Chondrocyte (in vitro differentiated cells): Measurements from ENCODE around the gene ECT2. TPM values are rescaled to one million over a fixed set of nuclear protein-coding genes. Genes with fewer than 3 reads are reported as not detected.
"Not testable (repeated sequence)": the region's sequence is repeated elsewhere in the genome, so short reads cannot be mapped to it uniquely, and the experiment has no call there.

Experiments
- DNase-seq: peaks from one replicate; pipeline ENCODE4 v3.0.0; 2021; ENCODE audit warnings: mixed read lengths, low spot score
- H3K27ac Mint-ChIP-seq: one replicate; pipeline ENCODE4 v1.8.0; 2021; ENCODE audit warnings: mild to moderate bottlenecking, moderate library complexity, mixed read lengths; ENCODE audit not compliant: unreplicated experiment
- H3K27me3 Mint-ChIP-seq: 2 replicates; pipeline ENCODE4 v1.8.0; 2021; ENCODE audit warnings: low read depth, mixed read lengths
- H3K36me3 Mint-ChIP-seq: 2 replicates; pipeline ENCODE4 v1.8.0; 2021; ENCODE audit warnings: low read depth, mixed read lengths
- H3K4me1 Mint-ChIP-seq: 2 replicates; pipeline ENCODE4 v1.8.0; 2021; ENCODE audit warnings: low read depth, mild to moderate bottlenecking, mixed read lengths
- H3K4me3 Mint-ChIP-seq: one replicate; pipeline ENCODE4 v1.8.0; 2021; ENCODE audit warnings: mild to moderate bottlenecking, moderate library complexity, mixed read lengths; ENCODE audit not compliant: unreplicated experiment
- H3K9me3 Mint-ChIP-seq: 2 replicates; pipeline ENCODE4 v1.8.0; 2021; ENCODE audit warnings: low read depth, mixed read lengths
- CTCF ChIP-seq: fragments of 200-600 bp; sonication (generic); IDR thresholded peaks from 2 replicates; pipeline ENCODE4 v1.5.0; 2021; ENCODE audit warnings: antibody characterized with exemption, mild to moderate bottlenecking, moderate library complexity
- total RNA-seq: library from RNA; stranded (reverse); gene quantifications from 3 replicates; pipeline ENCODE4 v1.2.1, GENCODE V29; 2021

Gene ECT2
- total RNA-seq, 1 donor from 2014 or later, result 17.2 TPM

GRCh38 chr3:172816968-172817367, 66.4 kb downstream of the ECT2 start:
- Mint-ChIP-seq H3K27me3 (no peaks in the 10 kb centered on the region), H3K4me1 (no peaks in the 10 kb centered on the region), H3K9me3 (peaks cover 2% of the 10 kb centered on the region), H3K4me3 (no peak overlapping the region), H3K36me3 (peaks cover 5% of the 10 kb centered on the region), H3K27ac (no peak overlapping the region)
- DNase-seq, result no peak
- TF ChIP-seq CTCF, result no peak

GRCh38 chr3:172820492-172820891, 70.0 kb downstream of the ECT2 start:
- no peak for DNase-seq
- Mint-ChIP-seq H3K36me3 (peaks cover 8% of the 10 kb centered on the region), H3K4me1 (peaks cover 4% of the 10 kb centered on the region), H3K27me3 (no peaks in the 10 kb centered on the region), H3K27ac (no peak overlapping the region), H3K4me3 (no peak overlapping the region), H3K9me3 (peaks cover 14% of the 10 kb centered on the region)
- TF ChIP-seq CTCF, result no peak

- TF ChIP-seq CTCF, result no peak
- no peaks in the 10 kb centered on the region for H3K27me3 Mint-ChIP-seq
- no peak overlapping the region for H3K27ac Mint-ChIP-seq
- H3K36me3 Mint-ChIP-seq, result peaks cover 6% of the 10 kb centered on the region
- no peak overlapping the region for H3K4me3 Mint-ChIP-seq
- peaks cover 27% of the 10 kb centered on the region for H3K9me3 Mint-ChIP-seq
- DNase-seq, result no peak
- H3K4me1 Mint-ChIP-seq, result peaks cover 4% of the 10 kb centered on the region
Observed at GRCh38 chr3:172824229-172824628, 73.7 kb downstream of the ECT2 start.

- DNase-seq, H3K36me3 Mint-ChIP-seq, H3K4me1 Mint-ChIP-seq, H3K27ac Mint-ChIP-seq, H3K27me3 Mint-ChIP-seq, H3K4me3 Mint-ChIP-seq: not testable (repeated sequence)
- H3K9me3 Mint-ChIP-seq, result peaks cover 25% of the 10 kb centered on the region
Observed at GRCh38 chr3:172827231-172827630, 76.7 kb downstream of the ECT2 start.

GRCh38 chr3:172832983-172833382, 82.5 kb downstream of the ECT2 start:
- peaks cover 5% of the 10 kb centered on the region for H3K27me3 Mint-ChIP-seq
- no peak for TF ChIP-seq CTCF
- H3K27ac Mint-ChIP-seq, result no peak overlapping the region
- no peak overlapping the region for H3K4me3 Mint-ChIP-seq
- no peaks in the 10 kb centered on the region for H3K9me3 Mint-ChIP-seq
- no peaks in the 10 kb centered on the region for H3K4me1 Mint-ChIP-seq
- DNase-seq, result no peak
- no peaks in the 10 kb centered on the region for H3K36me3 Mint-ChIP-seq

- DNase-seq, result no peak
Observed at GRCh38 chr3:172836390-172836997, 86.0 kb downstream of the ECT2 start.

More at GRCh38 chr3:172836390-172836997, 86.0 kb downstream of the ECT2 start:
- peak; percentile 84 for TF ChIP-seq CTCF
- Mint-ChIP-seq H3K27me3 (peaks cover 5% of the 10 kb centered on the region), H3K4me3 (no peak overlapping the region), H3K9me3 (no peaks in the 10 kb centered on the region), H3K36me3 (no peaks in the 10 kb centered on the region), H3K27ac (no peak overlapping the region), H3K4me1 (no peaks in the 10 kb centered on the region)
